ENCODE data around the gene BAD.

The BAD gene

DNA sequence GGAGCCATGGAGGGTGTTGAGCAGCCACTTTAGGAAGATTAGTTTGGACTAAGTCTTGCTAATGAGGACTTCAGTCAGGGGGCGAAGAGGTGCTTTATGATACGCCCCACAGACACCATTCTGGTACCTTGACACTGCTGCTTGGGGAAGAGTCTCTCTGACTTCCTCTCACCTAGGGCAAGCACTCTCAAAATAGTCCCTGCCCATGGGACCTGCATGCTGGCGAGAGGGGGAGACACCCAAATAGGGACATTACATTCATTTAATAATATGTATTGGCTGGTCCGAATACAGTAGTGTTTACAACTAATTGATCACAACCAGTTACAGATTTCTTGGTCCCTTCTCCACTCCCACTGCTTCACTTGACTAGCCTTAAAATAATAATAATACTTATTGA lies 11.3 kb upstream of the BAD start:
- DNase-seq: no peak

DNA sequence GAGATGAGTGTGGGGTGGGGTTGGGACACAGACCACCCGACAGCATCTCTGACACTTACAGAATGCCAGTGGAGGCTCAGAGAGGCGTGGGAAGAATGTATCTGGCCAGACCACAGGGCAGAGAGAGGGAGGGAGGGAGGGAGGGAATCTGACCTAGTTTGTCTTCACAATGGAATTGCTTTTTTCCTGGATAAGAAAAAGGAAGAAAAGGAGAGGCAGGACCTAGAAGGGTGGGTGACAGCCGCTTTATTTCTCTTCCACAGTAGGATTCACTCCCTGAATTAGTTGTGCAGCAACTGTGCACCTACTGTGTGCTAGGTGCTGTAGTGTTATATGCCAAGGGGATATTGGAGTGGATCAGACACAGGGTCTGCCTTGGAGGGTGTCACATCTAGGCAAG lies 10.3 kb upstream of the BAD start:
- no peak for DNase-seq

DNA sequence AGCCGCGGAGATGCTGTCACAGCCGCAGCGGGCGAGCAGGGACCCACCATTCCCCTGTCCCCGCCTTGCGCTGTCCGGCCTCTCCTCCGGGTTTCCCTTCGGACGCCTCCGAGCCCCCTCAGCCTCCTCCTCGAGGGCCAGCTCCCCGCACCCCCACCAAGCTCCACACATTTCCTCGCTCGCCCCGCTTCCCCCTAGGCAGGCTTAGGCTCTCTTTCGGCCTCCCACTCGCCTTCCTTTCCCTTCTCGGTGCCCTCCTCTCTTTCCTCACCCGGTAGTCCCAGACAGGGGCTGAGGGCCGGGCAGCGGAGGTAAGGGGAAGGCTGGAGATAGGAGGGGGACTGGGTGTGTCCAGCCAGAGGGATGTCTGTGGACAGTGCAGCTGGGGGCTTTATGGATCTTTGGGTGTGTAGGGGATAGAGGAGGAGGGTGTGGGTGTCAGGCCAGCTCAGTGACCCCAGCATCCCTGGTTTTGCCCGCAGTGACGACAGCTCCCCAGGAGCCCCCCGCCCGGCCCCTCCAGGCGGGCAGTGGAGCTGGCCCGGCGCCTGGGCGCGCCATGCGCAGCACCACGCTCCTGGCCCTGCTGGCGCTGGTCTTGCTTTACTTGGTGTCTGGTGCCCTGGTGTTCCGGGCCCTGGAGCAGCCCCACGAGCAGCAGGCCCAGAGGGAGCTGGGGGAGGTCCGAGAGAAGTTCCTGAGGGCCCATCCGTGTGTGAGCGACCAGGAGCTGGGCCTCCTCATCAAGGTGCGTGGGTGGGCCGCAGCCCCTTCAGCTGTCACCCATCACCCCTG lies 8.2 kb upstream of the BAD start:
- no peak for DNase-seq

DNA sequence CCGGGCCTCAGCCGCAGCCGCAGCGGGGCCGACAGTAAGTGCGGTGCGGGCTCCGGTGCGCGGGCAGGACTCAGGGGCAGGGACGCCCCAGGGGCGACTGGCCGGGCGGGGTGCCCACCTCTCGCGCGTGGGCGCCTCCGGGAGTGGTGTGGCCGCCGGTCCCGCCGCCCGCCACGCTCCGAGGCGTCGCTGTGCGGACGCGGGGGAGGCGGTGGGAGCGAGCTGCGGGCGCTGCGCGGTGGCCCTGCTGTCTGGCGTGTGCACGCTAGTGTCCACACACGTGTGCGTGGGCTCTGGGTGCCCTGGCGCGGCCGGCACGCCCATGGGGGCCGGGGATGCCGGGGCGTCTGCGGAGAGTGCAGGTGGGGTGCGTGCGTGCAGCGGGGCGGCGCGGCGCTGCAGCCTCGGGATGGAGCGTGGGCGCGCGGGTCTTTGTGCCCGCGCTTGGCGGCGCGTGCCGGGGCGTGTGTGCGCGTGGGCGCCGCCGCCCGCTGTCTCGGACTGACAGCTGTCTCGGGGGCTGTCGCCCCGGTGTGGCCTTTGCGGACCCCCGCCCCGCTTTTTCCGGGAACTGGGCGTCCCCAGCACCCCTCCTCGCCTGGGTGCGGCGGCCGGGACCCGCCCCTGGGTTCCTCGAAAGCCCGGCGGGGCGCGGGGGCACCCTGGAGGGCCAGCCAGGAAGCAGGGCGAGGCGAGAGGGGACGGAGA lies 7.4 kb upstream of the BAD start:
- DNase-seq: no peak

DNA sequence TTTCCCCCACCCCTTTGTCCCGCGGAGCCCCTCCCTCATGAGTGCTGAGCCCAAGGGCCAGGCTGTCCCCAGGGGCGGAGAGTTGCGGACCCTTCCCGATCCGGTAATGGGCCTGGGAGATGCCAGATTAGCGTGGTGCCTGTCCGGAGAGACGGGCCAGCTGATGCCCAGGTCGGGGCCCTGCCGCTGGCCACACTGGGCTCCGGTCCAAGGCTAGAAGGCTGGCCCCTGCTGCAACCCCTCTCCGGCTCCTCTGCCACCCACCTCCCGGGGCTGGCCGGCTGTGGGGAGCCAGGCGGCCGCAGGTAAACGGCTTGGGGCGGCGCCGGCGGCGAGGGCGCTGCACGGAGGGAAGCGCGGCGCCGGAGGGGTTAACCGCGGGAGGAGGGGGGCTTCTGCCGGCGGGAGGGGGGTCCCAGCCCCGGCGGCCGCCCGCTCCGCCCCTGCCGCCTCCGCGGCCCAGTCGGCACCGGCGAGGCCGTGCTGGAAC lies 6.8 kb upstream of the BAD start, which contains the start of gene KCNK4:
KCNK4 (plus strand) TSS at position 41 of the 490 bp plus-strand sequence. CDS start 1,717 bp downstream, outside the sequence.
- no peak for DNase-seq

DNA sequence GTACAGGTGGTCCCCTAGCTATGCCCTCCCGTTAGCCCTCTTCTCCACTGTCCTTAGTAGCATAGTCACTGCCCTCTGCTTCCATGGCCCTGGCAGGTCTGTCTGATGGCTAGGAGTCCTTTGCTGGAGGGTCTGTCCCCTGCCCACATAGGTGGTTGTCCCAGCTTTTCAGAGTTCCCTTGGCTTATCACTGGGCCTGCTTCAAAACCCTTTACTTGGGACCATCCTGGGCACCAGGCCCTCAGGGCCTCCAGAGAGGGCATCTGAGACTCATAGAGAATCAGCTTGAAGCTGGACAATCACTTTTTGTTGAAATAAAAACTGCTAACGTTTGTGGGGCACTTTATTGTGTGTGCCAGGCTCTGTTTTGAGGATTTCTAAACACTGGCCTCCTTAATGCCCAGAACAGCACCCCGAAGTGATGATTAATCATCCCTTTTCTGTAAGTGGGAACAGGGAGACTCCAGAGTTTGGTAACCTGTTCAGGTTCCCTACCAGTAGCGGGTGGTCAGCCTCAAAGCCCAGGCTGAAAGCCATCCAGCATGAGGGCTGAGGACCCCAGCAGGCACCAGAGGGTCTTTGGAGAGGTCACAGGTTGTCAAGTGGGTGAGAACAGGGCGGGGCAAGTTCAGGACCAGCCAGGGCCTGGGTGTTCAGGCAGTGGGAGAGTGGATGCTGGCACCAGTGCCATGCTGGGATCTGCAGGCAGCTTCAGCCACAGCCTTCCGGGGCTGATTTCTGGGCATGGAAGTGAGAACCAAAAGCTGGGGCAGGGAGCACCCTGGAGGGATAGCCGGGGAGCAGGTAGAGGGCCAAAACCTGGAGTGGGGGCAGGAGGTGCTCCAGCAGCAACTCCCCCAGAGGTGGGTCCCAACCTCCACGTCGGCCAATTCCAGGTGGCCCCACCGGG lies 6.1 kb upstream of the BAD start:
- no peak for DNase-seq

DNA sequence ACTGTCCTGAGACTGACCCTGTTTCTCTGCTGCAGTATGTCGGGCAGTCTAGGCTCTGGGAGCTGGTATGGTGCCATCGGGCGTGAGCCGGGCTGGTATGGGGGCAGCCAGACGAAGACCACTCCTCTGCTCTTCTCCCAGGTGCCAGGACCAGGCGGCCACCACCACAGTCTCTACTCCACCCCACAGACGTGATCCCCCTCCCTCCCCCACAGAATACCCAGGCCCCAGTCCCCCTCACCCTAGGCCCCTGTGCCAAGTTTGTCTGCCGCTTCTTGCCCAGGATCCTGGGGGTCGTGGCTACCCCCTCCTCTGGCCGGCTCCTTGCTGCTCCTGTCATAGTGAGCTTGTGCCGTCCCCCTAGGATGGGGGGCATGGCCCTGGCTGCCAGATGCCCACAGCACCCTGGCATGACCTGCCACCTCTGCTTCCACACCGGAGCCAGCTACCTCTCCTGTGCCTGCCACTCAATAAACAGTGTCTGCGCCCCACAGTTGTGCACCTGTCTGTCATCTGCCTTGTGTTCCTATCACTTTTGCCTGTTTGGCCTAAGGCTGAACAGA lies 4.6 kb upstream of the BAD start:
- DNase-seq: no peak

DNA sequence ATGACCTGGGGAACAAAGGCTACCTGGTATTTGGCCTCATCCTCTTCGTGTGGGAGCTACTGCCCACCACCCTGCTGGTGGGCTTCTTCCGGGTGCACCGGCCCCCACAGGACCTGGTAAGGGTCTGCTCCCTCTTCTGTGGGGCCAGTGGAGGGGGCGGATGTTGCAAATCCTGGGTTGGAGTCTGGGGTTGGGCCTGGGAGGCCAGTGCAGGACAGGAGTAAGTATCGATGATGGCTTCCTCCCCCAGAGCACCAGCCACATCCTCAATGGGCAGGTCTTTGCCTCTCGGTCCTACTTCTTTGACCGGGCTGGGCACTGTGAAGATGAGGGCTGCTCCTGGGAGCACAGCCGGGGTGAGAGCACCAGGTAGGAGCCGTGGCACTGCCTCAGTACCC lies 3.9 kb upstream of the BAD start:
- no peak for DNase-seq

DNA sequence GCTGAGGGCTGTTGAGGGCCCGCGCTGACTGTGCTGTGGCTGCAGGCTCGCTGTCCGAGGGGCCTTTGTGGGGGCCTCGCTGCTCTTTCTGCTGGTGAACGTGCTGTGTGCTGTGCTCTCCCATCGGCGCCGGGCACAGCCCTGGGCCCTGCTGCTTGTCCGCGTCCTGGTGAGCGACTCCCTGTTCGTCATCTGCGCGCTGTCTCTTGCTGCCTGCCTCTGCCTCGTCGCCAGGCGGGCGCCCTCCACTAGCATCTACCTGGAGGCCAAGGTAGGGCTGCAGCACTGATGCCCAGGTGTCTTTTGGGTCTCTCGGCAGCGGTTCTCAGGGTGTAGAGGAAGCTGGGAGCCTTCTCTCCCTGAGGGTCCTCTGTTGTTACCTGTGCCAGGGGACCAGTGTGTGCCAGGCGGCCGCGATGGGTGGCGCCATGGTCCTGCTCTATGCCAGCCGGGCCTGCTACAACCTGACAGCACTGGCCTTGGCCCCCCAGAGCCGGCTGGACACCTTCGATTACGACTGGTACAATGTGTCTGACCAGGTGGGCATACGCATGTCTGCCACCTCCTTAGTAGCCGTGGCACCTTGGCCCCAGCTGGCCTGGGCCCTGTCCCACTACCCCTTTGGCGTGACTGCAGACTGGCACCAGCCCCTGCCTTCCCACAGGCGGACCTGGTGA lies 3.3 kb upstream of the BAD start:
- DNase-seq: no peak

DNA sequence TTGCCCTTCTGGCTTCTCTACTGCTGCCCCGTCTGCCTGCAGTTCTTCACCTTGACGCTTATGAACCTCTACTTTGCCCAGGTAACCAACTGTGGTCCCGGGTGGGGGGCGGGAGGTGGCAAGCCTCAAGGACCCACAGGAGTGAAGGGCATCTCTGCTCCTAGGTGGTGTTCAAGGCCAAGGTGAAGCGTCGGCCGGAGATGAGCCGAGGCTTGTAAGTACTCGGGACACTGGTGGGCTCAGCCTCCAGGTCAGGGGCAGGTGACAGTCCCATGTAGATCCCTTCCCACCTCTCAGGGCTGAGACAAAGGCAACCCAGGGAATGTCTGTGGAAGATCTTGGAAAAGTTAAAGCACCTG lies 2.3 kb upstream of the BAD start:
- DNase-seq: no peak

DNA sequence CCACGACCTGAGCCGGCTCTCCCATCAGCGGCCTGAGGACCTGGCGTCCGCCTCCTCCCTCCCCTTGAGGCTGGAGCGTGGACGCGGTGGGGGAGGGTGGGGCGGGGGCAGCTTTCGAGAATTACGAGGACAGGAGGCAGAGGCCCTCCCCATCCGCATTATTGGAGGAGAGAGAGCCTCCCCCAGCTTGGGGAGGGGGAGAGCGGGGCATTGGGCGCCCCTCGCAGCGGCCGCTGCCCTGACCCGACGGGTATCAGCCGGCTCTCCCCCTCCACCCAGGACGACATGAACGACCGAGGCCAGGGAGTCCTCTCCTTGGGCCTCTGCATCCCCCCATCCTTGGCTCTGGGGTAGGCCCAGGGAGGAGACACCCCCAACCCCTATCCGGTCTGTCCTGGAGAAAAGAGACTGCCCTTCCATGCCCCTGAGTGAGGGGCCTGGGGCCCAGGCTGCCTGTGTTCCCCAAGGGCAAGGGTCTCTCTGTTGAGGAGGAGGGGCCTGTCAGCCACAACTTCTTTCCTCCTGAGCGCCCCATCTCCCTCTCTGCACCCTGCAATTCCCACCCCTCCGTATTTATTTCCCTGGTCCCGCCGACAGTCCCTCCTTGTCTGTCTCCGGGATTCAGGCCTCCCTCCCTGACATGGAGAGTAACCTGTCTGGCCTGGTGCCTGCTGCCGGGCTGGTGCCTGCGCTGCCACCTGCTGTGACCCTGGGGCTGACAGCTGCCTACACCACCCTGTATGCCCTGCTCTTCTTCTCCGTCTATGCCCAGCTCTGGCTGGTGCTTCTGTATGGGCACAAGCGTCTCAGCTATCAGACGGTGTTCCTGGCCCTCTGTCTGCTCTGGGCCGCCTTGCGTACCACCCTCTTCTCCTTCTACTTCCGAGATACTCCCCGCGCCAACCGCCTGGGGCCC lies 1.7 kb upstream of the BAD start:
- DNase-seq: peak in 1 of 2 experiments; percentile 6

DNA sequence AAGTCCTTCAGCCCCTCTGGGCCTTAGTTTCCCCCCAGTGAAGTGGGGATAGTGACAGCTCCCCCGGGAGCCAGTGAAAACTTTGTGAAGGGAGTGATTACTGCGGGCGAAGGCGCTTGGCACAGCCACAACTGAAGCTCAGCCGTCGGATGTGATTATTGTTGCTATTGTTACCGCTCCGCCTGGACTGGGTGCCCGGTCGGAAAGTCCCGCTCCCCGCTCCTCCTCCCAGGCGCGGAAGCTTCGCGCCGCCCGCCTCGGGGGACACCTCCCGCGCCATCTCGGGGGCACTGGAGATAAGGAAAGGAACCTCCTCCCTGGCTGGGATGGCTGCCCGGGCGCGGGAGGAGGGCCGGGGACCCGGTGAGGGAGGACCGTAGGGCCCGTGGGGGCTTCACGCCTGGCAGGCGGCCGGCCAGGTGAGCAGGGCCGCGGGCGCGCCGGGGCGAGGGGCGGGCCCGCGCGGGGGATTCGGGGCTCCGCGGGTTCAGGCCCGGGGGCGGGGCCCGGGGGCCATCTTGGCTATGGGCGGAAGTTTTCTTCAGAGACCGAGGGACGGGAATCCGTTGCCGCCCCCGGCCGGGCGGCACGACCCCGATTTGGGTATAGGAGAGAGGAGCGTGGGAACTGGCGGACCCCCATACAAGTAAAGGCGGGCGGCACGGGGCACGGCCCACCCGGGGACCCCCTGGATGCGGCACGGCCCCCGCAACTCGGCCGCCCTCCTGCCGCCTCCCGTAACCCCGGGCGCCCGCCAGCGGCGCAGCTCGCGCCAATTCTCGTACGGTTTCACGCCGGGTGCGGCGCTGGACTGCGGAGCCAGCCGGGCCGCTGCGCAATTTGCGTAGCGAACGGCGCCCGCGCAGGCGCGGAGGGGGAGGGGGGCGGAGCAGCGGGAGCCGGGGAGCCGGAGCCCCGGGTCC lies 758 bp upstream of the BAD start, which contains the start of gene GPR137:
GPR137 (plus strand) TSS at position 887 of the 923 bp plus-strand sequence. CDS start 677 bp downstream, outside the sequence.
- DNase-seq: peak; percentile 48 to 63

DNA sequence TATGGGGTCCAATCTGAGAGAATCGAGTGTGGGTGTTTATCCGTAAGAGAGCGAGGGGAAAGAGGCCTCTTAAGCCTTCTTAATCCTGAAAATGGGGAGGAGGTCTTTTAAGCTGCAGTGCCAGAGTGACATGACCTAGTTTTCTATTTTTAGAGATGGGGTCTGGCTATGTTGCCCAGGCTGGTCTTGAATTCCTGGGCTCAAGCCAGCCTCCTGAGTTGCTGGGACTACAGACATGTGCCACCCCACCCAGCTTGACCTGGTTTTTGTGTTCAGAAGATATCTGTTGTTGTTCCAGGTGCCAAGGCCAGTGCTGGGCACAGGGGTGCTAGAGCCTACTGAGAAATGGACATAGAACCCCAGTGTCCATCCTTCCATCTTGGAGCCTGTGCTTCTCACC lies 1.4 kb downstream of the BAD start:
- no peak for DNase-seq

DNA sequence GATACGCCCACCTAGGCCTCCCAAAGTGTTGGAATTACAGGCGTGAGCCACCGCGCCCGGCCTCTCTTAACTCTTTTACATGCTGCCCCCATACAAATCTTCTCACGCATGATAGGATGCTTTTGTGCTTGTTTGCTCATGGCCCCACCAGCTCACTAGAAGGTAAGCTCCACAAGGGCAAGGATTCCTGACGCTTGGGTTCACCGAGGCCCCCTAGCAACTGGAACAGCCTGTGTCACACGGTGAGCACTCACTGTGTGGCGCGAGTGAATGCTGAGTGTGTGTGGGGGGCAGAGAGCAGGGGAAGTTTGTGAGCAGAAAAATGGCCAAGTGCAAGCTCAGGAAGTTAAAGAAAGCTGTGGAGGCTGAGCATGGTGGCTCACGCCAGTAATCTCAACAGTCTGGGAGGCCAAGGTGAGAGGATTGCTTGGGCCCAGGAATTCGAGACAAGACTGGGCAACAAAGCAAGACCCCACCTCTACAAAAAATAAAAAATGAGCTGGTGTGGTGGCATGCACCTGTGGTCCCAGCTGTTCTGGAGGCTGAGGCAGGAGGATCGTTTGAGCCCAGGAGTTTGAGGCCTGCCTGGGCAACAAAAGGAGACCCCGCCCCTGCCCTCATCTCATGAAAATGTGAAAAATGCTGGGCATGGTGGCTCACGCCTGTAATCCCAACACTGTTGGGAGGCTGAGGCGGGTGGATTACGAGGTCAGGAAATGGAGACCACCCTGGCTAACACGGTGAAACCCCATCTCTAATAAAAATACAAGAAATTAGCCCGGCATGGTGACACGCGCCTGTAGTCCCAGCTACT lies 2.3 kb downstream of the BAD start:
- DNase-seq: no peak

DNA sequence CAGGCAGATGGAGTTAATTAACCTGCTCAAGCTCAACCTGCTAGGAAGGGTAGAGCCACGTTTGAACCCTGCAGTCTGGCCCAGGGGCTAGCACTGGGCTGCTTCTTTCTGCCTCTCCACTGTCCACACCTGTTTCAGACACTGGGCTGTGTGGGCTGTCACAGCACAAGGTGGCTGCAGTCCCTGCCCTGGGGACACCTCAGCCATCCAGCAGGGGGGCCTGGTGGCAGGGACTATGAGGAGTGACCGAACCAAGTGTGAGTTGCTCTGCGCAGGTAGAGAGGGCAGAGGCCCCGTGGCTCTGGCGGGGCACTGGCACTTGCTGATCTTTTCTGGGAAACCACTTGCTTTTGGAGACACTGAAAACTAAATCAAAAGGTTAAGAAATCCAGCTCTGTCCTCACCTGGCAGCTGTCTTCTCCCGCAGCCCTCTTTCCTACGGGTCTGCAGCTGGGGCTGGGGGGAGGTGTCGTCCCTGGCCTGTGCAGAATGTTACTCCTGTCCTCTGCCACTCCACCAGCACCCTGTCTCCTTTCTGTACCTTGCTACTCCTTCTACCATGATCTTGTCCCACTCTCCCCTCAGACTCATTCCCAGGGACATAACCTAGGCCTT lies 5.8 kb downstream of the BAD start:
- no peak for DNase-seq

DNA sequence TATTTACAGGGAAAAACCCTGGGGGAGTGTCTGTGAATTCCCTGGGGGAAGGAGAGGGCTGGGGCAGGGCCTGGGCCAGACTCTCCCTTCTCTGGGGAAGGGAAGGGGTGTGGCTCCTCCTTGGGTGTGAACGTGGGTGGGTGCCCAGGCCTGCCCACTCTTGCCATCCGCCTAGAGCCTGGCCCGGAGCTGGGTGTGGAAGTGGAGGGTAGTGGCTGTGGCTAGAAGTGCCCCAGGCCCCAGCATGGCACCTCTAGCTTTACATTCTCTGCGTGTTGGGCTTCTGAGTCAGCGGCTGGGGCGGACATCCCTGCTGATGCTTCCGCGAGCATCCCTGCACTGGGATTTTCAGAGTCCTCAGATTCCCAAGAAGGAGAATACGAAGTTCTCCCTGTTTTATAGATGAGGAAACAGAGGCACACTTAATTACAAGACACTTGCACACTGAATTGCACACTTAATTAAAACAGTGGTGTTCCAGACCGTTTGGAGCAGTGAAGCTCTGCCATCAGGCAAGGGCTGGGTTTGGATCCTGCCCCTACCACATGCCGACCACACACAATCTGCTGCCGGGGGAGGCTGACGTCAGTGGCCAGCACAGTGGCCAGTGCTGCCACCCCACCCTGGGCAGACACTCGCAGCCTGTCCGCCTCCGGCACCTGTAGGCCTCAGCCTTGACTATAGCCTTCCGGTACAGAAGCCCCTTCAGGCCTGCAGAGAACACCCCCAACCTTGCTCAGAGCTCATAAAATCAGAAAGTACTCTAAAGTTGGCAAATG lies 7.6 kb downstream of the BAD start:
- no peak for DNase-seq

DNA sequence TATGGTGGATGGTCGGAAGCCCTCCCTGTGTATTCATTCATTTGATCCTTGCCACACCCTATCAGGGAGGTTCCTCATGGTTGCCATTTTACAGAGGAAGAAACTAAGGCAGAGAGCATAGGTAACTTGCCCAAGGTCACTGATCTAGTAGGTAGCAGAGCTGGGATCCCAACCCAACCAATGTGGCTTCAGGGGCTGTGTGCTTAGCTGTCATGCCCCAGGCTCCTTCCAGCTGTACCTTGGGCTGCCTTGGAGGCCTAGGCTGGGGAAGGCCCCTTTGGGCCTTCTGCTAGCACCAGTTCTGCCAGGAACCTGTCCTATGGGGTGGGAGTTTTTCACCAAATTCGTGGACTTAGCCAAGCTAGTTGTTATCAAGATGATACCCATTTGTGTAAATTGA lies 8.6 kb downstream of the BAD start:
- DNase-seq: no peak
